GM19324 (cell line): ENCODE data around the gene RAI1.
"Not testable (repeated sequence)": the region's sequence is repeated elsewhere in the genome, so short reads cannot be mapped to it uniquely, and the experiment has no call there.

Experiments
- ATAC-seq: cut with Tn5 transposase; IDR thresholded peaks from one replicate; pipeline ENCODE4 v1.9.1; 2021; ENCODE audit warnings: mild to moderate bottlenecking, moderate library complexity; ENCODE audit not compliant: unreplicated experiment, low FRiP score

Gene RAI1

DNA sequence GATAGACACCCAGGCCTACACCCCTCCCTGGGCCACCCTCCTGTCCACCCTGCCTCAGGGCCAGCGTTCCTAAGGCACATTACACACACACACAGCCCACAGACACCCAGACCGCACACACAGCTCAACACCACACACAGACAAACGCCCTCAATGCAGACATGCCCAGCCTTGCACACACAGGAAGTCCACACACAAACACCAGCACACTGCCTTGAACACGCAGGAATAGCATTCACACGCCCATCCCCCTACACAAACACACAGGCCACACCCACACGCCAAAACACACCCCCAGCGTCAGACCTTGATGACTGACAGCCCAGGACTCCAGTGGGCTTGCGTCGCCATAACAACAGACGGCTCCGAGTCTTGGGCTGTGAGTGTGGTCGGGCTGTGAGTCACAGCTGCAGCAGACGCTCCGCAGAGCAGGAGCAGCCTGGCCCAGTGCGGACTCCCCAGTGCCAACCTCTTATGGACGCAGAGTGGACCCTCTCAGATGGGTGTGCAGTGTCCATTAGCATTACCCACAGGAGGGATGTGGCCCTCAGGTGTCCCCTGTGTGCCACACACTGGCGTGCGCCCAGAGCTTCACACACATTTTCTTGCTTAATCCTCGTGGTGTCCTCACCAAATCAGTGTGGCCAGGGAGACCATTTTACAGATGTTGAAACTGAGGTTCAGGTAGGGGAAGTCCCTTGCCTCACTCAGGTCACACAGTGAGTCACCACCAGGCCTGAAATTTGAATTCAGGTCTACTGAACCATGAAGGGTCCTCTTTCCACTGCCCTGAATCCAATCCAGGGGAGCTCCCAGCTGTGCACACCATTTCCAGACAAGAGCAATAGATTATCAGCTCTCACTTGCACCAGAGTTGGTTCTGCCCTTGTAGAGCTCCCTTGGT is 17.8 kb upstream of the RAI1 start:
- ATAC-seq: peak; percentile 80

DNA sequence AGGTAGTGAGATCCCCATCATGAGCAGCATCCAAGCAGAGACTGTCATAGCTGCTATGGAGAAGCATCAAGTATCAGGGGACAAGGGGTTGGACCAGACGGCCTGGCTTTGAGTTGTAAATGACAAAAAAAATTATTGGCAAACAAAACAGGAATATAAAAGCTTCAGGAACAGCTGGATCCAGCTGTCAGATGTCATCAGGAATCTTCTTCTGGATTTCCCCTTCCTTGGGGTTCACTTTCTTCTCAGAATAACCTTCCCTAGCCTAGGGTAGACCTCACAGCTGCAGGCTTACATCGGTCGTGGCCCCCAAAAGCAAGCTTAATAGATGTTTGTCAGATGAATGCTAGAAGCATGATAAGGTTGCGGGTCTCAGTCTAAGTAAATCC is 17.2 kb upstream of the RAI1 start:
- no peak for ATAC-seq

DNA sequence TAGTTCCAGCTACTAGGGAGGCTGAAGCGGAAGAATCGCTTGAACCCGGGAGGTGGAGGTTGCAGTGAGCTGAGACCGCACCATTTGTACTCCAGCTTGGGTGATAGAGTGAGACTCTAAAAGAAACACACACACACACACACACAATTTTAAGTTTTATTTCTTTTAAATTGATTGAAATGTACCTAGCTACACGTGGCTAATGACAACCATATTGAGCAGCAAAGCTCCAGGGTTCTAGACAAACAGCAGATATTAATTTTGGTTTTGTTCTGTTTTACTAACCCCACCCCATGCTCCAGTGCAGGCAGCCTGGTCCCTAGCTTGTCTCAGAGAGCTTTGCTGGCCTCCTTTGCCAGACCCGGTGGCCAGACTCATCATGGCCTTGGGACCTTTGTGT is 16.0 kb upstream of the RAI1 start:
- no peak for ATAC-seq

DNA sequence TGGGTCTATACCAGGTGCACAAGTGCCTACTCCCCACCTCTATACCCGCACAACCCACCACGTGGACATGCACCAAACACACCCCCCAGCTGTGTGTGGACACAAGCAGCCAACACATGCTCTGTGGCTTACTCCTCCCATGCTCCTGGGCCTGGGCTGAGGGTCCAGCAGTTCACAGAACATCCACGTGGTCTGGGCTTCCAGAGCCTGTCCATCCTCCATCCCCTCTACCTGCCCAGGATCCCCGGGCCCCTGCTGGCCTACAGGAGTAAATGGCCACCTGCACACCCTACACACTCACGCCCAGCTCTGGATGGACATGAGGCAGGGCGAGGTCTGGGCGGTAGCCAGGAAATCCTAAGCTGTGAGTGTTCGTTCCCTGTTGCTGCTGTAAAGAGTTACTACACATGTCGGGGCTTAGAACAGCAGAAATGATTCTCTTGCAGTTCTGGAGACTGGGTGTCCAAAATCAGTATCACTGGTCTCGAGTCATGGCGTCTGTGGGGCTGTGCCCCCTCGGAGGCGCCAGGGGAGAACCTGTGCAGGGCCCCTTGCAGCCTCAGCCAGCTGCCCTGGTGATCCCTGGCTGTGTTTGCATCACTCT is 15.0 kb upstream of the RAI1 start:
- no peak for ATAC-seq

DNA sequence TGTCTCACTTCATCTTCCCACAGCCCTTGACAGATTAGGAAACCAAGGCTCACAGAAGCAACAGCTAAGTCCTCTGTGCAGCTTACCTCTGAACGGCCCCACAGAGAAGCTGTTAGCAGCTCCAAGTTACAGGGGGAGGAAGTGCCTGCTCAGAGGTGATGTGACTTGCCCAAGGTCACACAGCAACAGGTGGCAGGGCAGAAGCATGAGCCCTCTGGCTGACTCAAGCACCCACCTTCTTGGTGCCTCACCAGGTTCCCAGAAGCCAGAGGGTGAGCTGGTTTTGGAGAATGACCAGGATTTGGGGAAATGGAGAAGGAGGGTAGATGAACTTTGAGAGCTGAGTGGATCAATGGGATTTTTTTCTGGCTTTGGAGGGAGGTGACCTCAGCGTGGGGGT is 14.0 kb upstream of the RAI1 start:
- no peak for ATAC-seq

DNA sequence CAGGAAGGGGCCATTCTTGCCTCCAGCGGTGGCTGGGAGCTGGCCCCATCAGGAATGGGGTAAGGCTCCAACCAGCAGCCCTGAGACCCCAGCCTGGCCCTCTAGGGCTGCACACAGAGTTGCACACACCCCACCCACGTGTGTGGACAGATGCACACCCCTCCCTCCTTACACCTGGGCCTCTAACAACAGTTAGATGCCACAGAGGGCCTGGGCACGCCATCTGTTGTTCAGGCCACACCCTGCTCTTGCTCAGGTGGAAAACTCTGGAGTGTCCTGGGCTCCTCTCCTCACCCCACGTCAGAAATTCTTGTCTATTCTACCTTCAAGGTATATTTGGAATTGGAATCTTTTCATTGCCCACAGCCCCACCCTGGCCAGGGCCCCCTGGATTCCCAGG is 13.3 kb upstream of the RAI1 start:
- ATAC-seq: no peak

DNA sequence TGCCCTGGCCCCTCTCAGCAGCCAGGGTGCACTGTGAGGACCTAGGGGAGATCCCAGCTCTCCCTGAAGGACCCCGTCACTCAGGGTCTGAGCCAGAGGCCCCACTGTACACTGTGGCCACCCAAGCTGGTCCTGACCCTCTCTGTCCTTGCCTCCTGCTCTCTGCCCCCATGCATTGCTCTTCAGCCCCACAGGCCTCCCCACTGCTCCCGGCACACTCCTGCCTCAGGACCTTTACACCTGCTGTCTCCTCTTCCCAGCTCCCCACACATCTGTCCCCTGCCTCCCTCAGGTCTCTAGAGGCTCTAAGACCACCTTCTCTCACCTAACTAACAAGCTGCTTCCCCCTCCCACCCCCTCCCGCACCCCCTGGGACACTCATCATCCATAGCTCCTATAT is 12.9 kb upstream of the RAI1 start:
- no peak for ATAC-seq

DNA sequence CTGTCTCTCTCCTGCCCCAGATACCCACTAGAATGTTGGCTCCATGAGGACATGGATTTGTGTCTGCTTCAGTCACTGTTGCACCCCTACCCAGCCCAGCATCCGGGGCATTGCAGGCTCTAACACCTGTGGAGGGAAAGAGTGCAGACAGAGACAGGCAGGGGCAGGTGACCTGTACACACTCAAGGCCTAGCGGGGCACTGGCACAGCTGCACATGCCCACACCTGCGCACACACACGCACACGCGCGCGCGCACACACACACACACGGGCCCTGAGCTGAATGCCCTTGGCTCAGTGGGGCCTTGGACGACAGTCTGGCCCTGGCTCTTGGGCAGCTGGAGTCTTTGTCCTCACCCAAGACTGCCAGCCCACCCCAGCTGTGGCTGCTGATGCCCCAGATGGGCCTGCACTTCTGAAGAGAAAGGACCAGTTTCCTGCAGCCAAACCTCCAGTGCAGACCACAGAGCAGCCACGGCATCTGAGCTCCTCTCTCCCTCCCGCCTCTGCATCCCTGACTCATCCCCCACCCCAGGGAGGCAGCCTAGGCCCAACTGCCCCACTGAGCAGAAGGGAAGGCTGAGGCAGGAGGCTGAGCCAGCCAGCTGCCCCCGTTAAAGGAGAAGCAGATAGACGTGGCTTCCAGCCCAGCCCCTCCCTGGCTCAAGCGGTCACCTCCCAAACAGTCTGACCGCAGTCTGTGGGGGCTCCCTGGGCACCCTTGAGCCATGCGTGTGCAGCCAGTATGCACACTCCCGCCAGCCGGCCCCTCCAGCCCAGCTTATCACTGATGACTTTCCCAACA is 12.3 kb upstream of the RAI1 start:
- no peak for ATAC-seq

DNA sequence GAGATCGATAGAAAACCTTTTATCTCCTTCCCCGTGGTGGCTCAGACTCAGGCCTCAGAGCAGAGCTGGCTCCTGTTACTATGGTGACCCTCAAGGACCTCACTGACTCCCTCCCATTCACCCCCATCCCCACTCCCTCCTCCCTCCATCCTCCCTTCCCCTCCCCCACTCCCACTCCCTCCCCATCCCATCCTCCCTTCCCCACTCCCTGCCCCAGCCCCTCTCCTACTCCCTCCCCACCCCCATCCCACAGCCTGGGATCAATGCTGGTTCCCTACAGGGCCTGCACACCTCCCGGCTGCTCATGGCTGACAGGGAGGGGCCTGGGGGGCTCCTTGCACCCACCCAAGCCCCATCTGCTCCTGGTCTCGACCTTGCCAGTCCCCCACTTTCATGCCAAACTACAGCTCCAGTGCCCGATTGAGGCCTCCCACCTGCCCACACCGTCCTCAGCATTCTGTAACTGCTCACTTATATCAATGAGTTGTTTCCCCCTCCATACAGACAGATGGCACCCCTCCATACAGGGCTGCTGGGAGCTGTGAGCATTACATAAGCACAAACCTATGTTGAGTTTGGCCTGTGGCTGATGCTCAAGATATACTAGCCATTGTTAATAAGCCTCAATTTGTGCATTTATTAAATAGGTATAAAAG is 11.6 kb upstream of the RAI1 start:
- ATAC-seq: no peak

DNA sequence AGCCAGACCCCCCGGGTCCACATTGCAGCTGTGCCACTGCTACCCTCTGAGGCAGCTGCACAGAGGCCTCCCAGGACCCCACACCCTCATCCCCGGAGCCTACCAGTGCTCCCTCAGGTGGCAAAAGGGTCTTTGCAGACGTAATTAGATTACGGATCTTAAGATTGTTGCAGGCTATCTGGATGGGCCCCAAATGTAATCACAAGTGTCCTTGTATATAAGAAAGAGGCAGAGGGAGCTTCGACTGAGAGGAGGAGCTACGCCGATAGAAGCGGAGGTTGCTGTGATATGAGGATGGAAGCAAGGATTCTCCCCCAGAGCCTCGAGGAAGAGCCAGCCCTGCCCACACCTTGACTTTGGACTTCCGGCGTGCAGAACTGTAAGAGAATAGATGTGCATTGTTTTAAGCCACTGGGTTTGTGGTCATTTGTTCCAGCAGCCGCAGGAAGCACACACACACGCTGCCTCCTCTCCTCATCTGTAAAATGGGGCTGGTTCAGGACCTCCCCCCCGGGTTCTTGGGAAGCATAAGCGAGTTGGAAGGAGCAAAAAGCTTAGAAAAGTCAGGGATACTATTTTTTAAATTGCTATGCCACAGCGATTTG is 10.5 kb upstream of the RAI1 start:
- no peak for ATAC-seq

DNA sequence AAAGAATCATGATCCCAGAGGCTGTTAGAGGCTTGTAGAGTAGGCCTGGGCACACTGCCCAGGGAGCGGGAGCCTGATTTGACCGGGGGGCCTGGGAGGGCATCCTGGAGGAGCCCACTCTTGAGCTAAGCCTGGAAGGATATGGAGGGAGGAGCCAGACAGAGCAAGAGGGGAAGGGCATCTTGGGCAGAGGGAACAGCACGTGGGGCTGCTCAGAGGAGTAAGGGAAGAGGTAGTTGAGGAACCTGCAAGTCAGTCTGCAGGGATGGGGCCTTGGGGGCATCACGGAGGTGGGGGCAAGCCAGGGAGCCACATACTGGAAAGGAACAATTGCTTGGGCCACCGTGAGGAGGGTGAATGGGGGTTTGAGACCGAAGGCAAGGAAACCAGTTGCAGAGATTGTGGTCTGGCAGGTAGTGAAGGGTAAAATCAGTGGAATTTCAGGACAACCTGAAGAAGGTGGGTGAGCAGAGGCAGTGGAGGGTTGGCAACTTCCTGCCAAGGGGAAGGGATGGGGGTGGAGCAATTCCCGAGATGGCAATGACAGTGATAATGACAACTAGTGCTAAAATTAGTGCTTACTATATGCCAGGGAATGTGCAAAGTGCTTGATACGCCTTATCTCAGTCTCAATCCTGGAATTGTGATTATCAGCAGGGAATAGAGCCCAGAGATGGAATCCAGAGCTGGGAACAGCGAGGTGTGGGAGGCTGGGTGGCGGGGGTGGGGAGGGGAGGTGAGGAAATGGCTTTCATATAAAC is 9.7 kb upstream of the RAI1 start:
- ATAC-seq: no peak

DNA sequence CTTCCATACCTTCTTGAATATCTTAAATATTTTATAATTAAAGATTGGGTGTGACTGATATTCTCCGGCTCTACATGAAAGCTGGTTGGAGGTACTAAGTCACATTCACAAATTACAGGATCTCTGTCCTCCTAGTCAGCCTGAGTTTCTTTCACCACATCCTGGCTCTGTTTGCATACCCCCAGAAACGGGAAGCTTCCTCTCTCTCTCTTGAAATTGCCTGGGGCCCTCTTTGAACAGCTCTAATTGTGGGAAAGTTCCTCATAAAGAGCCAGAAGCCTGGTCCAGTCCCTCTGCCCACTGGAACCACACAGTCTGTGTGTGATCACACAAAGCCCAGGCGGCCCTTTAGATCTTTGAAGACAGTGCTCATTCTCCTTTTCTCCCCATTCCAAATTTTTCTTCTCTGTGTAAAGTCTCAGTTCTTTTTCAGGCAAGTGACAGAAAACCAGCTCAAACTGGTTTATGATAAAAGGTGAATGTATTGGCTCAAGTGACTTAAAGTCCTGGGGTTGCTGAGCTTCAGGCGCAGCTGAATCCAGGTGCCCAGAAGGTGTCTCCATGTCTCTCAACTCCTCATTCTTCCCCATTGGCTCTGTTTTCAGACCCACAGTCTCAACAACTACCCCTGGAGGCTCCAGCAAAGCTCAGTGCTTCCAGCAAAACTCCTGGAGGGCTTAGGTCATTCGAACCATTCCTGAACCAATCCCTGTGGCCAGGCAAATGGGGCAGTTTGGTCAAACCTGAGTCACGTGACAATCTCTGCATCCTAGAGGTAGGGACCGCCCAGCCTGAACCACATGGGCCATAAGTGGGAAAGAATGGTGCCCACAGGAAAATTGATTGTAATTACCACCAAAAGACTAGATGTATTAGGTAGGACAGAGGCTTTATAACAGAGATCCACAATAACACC is 8.5 kb upstream of the RAI1 start:
- no peak for ATAC-seq

DNA sequence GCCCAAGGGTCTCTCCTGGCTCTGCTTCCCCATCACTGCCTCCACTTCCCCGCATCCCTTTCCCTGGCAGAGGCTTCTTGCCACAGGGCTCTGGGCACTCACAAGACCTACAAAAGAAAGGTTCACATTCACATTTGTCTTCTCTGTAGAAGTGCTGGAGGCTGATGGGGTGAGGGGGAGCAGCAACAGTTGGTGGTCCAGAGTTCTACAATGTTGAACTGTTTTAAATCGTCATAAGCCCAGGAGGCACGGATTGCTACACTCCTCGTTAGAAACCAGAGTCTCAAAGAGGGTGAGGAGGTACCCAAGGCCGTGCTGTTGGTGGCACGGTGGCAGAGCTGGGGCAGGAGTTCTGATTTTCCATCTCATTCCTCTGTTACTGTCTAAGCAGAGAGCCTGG is 5.8 kb upstream of the RAI1 start:
- ATAC-seq: no peak

DNA sequence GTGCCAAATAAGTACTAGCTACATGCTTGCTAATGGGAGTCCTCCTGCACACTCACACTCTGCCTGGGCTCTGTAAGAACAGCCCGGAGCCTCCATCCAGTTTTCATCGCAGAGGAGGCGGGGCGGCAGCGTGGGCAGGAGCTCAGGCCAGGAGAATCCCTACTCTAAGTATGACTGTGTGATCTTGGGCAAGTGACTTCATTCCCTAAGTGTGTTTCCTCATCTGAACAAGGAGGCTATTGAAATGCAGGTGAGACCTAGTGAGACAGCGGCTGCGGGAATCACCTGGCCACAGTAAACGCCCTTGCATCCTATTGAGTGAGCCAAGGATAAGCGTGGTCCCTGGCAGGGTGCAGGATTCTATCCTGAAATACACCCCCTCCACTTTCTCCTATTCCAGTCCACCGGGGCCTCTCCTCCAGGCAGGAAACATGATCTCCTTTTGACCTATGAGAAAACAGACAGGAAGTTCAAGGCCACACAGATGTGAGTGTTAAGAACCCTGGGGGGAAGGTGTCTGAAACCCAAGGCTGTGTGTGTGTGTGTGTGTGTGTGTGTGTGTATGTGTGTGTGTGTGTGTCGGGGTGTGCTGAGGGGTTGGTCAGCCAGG is 5.2 kb upstream of the RAI1 start:
- ATAC-seq: no peak

DNA sequence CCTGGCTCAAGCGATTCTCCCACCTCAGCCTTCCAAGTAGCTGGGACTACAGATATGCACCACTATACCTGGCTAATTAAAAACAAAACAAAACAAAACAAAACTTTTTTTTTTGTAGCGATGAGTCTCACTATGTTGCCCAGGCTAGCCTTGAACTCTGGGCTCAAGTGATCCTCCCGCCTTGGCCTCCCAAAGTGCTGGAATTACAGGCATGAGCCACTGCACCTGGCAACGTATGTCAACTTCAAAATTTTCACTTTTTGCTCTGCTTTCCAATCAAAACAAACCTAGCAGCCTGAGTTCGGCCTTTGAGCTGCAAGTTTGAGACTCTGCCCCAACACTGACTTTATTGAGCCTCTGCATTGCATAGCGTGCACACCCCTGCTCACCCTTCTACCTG is 4.5 kb upstream of the RAI1 start:
- ATAC-seq: no peak

DNA sequence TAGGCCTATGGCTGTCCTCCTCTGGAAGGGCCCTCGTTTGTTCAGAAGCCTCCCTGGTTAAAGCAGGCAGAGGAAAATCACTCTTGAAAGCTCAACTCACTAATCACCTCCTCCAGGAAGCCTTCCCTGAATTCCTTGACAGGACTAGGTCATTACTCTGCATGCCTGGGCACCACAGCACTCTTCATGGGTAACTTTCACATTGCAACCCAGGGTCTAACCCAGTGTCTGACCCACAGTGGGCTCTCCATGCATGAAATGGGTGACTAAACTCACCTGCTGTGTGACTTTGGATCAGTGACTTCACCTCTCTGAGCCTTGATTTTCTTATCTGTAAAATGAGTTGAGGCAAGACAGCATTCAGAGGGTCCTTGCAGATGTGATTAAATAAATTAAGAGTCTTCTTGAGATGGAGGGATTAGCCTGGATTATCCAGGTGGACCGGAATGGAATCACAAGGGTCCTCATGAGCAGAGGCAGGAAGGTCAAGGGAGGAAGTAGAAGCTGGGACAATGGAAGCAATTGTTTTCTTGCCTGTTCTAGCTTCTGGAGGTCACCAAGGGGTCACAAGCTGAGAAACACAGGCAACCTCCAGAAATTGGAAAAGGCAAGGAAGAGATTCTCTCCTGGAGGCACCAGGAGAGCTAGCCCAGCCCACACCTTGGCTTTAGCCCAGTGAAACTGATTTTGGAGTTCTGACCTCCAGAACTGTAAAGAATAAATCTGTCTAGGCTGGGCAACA is 3.8 kb upstream of the RAI1 start:
- ATAC-seq: no peak

DNA sequence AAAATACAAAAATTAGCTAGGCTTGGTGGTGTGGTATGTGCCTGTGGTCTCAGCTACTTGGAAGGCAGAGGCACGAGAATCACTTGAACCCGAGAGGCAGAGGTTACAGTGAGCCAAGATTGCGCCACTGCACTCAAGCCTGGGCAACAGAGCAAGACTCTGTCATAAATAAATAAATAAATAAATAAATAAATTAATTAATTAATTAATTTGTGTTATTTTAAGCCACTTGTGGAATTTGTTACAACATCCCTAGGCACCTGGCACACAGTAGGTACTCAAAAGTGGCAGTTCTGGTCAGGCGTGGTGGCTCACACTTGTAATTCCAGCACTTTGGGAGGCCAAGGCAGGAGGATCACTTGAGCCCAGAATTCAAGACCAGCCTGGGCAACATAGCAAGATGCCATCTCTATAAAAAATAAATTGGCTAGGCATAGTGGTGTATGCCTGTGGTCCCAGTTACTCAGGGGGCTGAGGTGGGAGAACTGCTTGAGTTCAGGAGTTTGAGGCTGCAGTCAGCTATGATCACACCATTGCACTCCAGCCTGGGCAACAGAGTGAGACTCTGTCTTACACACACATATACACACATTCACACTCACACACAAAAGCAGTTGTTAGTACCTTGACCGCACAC is 3.1 kb upstream of the RAI1 start:
- not testable (repeated sequence) for ATAC-seq
